Breast epithelium (tissue), 3 donors: ENCODE data around the gene EGR4.

Experiments used
- CTCF ChIP-seq, 3 donors: fragments of 450-650 bp; IDR thresholded peaks; one replicate each; pipeline ENCODE4 v1.5.1; 2016 to 2017; ENCODE audit warnings: antibody characterized with exemption in 3 of 3, mild to moderate bottlenecking in 3 of 3, moderate library complexity in 3 of 3
- POLR2A ChIP-seq: fragments of 450-650 bp; IDR thresholded peaks from one replicate; pipeline ENCODE4 v1.6.1; 2016; ENCODE audit warnings: antibody characterized with exemption, mild to moderate bottlenecking, moderate library complexity

GRCh38 chr2:73301636-73302035 lies 8.3 kb upstream of the EGR4 start:
- TF ChIP-seq POLR2A = no peak
- TF ChIP-seq CTCF (IDR thresholded peaks at IDR 0.05) = no peak
